Measurements from ENCODE around the gene CBLN3.

Gene CBLN3

DNA sequence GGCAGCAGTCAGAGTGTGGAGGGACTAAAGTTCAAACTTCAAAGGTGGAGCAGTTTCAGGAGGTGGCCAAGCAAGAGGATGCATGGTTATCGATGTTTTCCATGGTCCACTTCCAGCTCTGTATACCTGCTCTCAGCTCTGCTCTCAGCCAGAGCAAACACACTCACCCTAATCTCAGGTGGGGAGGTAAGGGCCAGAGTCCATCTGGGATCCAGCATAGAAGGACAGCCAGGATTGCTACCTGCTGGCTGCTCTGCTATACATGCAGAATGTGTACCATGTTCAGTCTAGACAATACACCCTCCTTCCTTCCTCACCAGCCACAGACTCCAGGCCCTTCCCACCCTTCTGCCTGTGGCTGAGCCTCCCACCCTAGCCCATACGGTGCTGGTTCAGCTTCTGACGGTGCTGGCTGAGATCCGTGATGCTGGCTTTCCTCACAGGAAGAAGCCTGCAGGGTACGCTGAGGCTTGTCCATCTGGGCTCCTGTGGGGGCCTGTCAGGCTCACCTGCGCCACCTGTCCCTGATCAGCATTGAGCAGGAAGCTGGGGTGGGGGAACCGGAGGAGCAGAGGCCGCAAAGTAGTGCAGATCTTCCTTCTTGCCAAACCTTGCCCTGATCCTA, 2.4 kb downstream of the CBLN3 start:
- no peak for DNase-seq (ENCODE audit: low read depth in 2 of 3, low spot score in 2 of 3)

DNA sequence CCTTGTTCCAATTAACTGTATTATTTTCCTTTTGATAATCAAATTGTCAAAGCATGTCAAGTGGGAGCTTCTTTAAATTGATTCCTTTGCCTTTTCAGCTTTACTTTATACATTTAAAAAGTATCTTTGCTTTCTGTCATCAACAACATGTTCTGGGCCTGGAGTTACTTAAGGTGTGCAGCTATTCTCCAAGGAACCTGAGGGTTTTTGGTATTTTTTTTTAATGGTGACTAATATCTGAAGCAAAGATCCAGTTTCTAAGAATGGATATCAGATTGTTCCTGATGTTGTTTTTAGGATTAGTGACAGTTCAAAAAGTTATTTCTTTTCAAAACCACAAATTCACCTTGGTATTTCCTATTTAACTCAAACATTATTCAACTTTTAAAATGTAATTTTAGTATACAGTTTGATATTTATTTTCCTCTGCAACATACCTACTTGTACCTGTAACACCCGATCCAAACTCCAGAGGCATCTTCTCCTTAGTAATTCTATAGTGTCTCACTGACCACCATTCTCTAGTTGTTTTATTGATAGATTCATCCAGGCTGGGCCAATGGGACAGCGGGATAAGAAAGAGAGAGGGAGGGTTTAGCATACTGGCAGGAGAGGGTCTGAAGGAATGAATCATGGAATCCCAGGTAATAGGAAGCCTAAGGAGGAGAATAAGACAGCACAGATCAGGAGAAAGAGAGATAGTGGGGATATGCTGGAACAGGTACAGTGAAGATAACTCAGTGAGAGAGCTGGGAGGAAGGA, 3.1 kb downstream of the CBLN3 start:
- no peak for DNase-seq (ENCODE audit: low read depth in 2 of 3, low spot score in 2 of 3)

DNA sequence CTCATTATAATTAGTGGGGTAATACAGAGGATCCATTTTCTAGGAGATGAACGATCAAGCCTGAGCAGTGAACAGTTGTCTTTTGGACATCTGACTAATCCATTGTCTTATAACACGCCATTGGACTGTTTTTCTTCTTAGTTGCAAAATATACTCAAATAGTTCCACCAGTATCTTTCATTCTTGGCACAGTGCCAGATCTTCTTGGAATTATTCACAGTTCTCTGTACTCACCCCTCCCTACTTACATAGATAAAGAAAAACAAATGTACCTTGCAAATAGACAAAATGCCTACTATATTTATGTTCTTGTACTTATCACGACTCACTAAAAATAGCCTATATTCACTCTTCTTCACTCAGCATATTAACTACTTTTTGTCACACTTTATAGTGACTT, 3.8 kb downstream of the CBLN3 start:
- DNase-seq (ENCODE audit: low read depth in 2 of 3, low spot score in 2 of 3), result no peak

DNA sequence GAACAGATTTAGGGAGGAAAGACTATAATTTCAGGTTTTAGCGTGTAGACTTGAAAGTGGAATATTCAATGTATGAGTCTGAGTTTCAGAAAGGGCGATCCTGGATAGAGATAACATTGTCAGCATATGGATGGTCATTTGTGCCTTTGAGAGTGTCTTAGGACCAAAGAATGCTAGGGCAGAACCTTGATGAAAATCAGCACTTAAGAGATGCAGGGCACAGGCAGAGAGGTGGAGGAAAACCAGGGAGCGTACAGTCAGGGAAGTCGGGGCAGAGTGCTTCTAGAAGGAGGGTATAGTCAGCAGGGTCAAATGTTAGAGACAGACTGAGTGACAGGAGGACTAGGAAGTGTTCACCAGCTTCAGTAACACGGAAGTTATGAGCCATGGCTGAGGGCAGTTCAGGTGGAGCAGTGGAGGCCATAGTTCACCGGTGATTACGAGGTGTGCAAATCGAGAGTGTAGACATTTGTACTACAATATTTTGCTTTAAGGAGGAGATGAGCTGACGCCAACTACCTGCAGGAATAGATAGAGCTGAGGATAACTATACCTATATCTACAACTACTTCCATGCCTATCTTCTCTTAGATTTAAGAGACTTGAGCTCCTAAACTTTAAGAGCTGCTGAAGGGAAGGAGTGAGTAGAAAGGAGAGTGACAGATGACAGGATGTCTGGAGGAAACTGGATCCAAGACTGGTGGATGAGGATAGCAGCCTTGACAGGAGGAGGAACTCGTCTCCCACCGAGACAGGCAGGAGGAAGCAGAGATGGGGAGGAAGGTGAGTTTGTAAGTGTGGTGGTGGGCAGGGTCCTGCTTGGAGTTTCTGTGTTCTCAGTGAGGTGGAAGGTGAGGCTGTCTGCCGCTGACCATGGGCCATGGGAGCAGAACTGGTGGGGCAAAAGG, 6.5 kb downstream of the CBLN3 start:
- DNase-seq (ENCODE audit: low read depth in 2 of 3, low spot score in 2 of 3), result no peak

DNA sequence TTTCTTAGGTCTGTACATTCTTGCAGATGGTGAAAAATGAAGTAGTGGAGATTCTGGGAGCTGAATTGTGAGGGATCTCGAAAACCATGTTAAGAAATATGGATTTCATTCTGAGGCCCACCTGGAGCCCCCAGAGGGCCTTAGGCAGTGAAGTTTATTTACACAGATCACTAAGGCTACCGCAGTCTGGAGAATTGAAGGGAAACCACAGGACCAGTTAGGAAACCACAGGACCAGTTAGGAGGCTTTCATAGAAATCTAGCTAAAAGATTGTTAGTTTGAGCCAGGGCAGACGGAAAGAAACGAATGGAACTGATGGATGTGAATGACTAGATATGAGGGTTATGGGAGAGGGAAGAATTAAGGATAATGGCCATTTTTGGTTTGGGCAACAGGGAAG, 7.2 kb downstream of the CBLN3 start:
- no peak for DNase-seq (ENCODE audit: low read depth in 2 of 3, low spot score in 2 of 3)

DNA sequence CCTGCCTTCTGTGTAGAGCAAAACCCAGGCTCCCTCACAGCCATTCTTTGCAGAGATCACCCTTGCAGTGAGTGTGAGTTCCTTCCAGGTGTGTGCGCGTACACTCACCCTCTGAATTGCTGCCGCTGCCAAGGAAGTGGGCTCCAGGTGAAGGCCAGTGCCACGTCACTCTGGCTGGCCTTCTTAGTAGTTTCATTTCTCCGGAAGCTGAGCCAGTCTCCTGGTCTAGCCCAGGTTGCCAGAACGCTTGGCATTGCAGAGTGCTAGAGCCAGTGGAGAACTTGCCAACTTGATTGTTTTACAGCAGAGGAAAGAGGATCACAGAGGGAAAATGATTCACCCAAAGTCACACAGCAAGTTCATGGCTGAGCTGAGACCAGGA, 11.0 kb downstream of the CBLN3 start:
- DNase-seq (ENCODE audit: low read depth in 2 of 3, low spot score in 2 of 3), result no peak

DNA sequence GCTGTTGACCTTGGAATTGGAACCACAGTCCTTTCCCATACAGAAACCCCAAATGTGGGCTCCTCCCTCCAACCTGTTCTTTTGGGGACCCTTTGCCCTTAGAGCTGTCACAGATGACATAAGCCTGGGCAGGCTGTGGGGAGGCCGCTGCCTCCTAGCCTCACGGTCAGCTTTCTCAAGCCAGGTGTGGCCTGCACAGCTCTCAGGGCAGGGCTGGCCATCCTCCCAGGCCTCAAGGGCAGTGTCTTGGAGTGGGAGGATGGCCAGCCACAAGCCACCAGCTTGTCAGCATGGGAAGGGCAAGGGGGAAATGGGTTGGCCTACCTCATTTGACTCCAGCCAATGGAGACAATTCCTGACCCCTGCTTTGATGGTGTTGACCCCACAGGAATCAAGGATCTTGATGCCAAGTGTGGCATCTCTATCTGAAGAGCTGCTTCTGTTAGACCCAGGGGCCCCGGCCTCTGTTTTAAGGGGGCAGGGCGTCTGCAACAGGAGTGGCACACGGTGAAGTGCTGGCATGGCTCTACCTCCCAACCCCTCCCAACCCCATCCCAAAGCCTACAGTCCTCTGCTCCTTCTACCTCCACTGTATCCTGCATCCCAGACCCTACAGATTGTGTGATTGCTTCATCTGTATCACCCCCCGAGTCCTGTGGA, 11.5 kb downstream of the CBLN3 start:
- no peak for DNase-seq (ENCODE audit: low read depth in 2 of 3, low spot score in 2 of 3)

DNA sequence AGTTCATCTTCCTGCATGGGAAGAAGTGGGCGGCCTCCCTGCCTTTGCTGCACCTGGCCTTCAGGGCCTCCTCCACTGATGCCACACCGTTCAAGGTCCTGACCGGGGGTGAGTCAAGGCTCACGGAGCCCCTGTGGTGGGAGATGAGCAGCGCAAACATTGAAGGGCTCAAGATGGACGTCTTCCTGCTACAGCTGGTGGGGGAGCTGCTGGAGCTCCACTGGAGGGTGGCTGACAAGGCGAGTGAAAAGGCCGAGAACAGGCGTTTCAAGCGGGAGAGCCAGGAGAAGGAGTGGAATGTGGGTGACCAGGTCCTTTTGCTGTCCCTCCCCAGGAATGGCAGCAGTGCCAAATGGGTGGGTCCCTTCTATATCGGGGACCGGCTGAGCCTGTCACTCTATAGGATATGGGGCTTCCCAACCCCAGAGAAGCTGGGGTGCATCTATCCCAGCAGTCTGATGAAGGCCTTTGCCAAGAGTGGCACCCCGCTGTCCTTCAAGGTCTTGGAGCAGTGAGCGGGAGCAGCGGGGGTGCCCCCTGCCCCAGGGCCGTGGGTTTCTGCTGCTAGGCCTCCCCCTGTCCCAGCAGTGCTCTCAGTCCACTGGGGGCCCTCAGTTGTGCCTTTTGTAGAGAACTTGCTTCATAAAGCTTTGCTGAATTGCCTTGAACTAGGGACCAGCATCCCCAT, 12.4 kb downstream of the CBLN3 start:
- no peak for DNase-seq (ENCODE audit: low read depth in 2 of 3, low spot score in 2 of 3)

DNA sequence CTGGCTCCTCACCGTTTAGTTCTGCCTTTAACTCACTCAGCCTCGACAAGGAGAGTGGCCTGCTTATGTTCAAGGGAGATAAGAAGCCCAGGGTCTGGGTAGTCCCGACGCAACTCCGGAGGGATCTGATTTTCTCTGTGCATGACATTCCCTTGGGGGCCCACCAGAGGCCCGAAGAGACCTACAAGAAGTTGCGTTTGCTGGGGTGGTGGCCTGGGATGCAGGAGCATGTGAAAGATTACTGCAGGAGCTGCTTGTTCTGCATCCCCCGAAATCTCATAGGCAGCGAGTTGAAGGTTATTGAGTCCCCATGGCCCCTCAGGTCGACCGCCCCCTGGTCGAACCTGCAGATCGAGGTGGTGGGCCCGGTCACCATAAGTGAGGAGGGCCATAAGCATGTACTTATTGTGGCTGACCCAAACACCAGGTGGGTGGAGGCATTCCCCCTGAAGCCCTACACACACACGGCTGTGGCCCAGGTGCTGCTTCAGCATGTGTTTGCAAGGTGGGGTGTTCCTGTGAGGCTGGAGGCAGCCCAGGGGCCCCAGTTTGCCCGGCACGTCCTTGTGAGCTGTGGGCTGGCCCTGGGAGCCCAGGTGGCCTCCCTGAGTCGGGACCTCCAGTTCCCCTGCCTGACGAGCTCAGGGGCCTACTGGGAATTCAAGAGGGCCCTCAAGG, 13.1 kb downstream of the CBLN3 start:
- no peak for DNase-seq (ENCODE audit: low read depth in 2 of 3, low spot score in 2 of 3)

DNA sequence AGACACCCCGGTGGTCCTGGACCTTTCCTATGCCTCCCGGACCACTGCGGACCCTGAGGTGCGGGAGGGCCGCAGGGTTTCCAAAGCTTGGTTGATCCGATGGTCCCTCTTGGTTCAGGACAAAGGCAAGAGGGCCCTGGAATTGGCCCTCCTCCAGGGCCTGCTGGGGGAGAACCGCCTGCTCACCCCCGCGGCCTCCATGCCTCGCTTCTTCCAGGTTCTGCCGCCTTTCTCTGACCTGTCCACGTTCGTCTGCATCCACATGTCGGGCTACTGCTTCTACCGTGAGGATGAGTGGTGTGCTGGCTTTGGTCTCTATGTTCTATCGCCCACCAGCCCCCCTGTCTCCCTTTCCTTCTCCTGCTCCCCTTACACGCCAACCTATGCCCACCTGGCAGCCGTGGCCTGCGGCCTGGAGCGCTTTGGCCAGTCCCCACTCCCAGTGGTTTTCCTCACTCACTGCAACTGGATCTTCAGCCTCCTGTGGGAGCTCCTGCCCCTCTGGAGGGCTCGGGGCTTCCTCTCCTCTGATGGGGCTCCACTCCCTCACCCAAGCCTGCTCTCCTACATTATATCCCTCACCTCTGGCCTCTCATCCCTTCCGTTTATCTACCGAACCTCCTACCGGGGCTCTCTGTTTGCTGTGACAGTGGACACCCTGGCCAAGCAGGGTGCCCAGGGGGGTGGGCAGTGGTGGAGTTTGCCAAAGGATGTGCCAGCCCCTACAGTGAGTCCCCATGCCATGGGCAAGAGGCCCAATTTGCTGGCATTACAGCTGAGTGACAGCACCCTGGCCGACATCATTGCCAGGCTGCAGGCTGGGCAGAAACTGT, 13.8 kb downstream of the CBLN3 start:
- DNase-seq (ENCODE audit: low read depth in 2 of 3, low spot score in 2 of 3), result no peak

DNA sequence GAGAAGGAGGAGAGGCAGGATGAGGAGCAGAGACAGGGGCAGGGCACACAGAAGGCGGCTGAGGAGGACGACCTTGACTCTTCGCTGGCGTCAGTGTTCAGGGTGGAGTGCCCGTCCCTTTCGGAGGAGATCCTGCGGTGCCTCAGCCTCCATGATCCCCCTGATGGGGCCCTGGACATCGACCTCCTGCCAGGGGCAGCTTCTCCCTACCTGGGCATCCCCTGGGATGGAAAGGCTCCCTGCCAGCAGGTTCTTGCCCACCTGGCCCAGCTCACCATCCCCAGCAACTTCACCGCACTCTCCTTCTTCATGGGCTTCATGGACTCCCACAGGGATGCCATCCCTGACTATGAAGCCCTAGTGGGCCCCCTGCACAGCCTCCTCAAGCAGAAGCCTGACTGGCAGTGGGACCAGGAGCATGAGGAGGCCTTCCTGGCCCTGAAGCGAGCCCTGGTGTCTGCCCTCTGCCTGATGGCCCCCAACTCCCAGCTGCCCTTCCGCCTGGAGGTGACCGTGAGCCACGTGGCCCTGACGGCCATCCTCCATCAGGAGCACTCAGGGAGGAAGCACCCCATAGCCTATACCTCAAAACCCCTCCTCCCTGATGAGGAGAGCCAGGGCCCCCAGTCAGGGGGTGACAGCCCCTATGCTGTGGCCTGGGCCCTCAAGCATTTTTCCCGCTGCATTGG, 14.6 kb downstream of the CBLN3 start:
- no peak for DNase-seq (ENCODE audit: low read depth in 2 of 3, low spot score in 2 of 3)

DNA sequence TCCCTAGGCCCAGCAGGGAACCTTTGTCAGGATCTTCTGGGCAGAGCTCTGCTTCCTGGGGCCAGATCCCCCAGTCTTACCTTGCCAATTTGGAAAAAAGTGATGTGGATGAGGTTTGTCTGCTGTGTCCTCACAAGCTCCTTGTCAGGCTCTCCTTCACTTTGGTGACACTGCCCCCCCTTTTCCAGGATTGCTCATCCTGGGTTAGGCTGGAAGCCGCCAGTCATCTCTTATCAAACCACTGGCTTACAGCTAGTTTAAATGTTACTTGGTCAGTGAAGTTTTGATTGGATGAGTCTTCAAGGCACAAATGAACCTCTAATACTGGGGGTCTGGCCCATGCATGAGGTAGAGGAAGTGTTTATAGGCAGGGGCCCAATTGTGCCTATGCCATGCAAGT, 15.4 kb downstream of the CBLN3 start:
- no peak for DNase-seq (ENCODE audit: low read depth in 2 of 3, low spot score in 2 of 3)

DNA sequence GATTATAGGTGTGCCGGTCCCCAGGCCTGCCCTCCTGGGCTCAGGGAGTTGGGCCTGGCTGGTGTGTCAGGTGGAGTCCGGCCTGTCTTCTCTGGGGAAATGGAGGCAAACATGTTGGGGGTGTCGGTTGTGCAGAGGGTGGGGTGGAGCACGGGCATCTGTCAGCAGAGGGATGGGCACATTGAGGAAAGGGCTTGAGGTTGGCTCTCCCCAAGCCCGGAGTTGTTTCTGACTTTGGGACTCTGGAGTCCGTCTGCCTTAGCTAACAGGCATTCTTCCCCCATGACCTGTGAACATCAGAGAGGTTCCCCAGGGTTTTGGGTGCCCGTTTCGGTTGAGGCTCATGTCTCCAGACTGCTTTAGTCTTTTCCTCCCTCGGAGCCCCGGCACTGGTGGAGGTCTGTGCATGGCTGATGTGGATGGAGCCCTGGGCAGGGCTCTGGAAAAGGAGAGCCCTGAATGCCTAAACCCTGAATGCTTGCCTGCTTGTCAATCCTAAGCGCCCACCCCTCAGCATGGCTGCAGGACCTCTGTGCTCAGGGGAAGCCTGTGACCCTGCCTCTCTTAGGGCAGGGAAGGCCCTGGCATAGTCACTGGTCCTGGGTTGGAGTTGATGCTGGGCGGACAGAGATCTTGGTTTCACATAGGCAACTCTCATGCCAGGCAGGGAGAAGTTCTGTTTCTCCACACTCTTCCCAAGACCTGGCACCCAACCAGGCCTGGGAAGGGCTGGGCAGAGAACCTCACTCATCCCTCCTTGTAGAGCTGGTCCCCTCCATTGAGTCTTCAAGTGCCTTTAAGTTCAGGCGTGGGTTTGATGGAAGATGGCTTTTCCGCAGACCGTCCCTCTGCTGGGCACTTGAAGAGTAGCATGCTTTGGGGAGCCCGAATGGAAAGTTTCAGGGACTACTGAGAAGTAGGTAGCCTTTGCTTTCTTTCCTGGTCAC, 17.8 kb downstream of the CBLN3 start:
- DNase-seq (ENCODE audit: low read depth in 2 of 3, low spot score in 2 of 3), result no peak

DNA sequence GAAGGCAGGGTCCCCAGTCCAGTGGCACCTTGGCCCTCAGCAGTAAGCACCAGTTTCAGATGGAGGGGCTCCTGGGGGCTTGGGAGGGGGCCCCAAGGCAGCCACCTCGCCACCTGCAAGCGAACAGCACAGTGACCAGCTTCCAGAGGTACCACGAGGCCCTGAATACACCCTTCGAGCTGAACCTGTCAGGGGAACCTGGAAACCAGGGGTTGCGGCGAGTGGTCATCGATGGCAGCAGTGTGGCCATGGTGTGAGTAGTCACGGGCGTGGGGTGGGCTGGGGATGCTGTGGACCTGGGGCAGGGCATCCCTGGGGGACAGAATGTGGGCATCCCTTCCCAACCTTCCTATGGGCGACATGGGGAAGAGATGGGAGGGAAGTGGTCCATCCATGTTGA, 19.5 kb downstream of the CBLN3 start:
- no peak for DNase-seq (ENCODE audit: low read depth in 2 of 3, low spot score in 2 of 3)

DNA sequence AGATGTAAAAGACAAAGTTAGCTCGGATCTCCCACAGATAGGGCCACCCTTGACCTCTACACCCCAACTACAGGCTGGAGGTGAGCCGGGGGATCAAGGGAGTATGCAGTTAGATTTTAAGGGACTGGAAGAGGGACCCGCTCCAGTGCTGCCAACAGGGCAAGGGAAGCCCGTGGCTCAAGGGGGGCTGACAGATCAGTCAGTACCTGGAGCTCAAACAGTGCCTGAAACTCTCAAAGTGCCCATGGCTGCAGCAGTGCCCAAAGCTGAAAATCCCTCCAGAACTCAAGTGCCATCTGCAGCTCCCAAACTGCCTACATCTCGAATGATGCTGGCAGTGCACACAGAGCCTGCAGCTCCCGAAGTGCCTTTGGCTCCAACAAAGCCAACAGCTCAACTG, 20.3 kb downstream of the CBLN3 start:
- no peak for DNase-seq (ENCODE audit: low read depth in 2 of 3, low spot score in 2 of 3)

DNA sequence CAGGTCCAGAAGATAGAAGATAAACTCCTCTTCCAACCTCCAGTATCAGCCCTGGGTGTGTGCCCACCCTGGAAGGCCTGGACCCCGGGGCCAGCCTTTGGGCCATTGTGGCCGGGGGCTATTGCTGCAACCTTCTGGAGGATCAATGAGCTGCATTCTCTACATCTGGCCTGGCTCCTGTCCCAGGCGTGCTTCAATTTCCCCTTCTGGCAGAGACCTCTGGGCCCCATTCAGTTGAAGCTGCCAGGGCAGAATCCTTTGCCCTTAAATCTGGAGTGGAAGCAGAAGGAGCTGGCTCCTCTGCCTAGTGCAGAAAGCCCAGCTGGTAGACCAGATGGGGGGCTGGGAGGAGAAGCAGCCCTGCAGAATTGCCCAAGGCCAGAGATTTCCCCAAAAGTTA, 20.7 kb downstream of the CBLN3 start:
- no peak for DNase-seq (ENCODE audit: low read depth in 2 of 3, low spot score in 2 of 3)

DNA sequence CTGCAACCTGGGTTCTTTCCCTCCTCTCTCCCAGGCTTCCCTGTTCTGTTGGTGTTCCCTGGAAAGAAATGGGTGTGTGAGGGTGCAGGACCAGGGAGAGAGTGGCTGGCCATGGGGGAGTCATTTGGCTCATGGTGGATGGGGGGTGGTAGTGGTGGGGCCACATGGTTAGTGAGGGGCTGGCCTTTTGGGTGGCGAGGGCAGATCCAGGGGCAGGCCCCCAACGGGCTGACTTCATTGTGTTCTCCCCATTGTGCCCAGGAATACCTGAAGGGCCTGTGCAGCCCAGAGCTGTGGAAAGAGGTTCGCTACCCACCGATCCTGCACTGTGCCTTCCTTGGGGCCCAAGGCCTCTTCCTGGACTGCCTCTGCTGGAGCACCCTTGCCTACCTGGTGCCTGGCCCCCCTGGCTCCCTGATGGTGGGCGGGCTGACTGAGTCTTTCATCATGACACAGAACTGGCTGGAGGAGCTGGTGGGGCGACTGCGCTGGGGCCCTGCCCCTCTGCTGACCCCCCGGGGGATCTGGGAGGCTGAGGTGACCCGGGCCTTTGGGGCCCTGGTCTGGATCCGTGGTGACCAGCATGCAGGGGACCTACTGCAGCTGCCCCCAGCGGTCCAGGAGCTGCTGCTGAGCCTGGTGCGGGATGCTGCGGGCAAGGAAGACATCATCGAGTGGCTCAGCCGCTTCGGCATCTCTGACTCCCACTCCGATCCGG, 21.7 kb downstream of the CBLN3 start:
- DNase-seq (ENCODE audit: low read depth in 2 of 3, low spot score in 2 of 3), result no peak
